Measurements from ENCODE around the gene CSMD2.

The CSMD2 gene

DNA sequence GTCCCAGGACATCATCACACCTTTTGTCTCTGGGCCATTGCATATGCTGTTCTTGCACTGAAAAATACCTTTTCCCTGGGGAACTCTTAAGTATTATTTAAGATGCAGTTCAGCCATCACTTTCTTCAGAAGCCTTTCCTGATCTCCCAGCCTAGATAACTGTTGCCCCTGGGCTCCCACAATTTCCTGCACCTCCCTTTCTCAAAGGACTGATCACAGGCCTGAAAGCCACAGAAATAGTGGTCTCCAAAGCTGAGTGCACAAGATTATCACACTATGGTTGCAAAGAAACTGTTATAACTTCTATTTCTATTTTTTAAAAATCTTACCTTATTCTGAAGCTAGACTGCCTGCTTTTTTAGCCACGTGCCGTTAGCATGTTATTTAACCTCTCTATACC, 695.3 kb downstream of the CSMD2 start:
- Histone ChIP-seq H3K36me3 (ENCODE audit: insufficient read depth, low read length) (no peaks in the 10 kb centered on the region), H3K9me2 (replicated peaks; ENCODE audit: low read depth, low read length) (no peaks in the 10 kb centered on the region), H3K4me2 (ENCODE audit: low read depth, low read length, poor library complexity, severe bottlenecking) (peak overlapping the region; percentile 62), H4K20me1 (ENCODE audit: insufficient read depth, low read length, poor library complexity, severe bottlenecking) (no peaks in the 10 kb centered on the region), H3F3A (ENCODE audit: low read depth) (0 out of 2 replicates have a peak, but pooled peaks cover 4% of the 10 kb centered on the region), H3K79me2 (ENCODE audit: insufficient read depth, low read length) (peaks cover 9% of the 10 kb centered on the region; the same call in 1 of the 2 replicates), H2AFZ (ENCODE audit: low read length) (peak overlapping the region; percentile 85; the same call in 1 of the 2 replicates), H3K9ac (ENCODE audit: low read depth, low read length, poor library complexity, severe bottlenecking) (peak overlapping the region; percentile 56), H3K4me1 (ENCODE audit: insufficient read depth, low read length, poor library complexity, severe bottlenecking) (peaks cover 47% of the 10 kb centered on the region), H3K4me3 (ENCODE audit: low read length, poor library complexity, severe bottlenecking) (peak overlapping the region; percentile 49), H3K9me3 (ENCODE audit: insufficient read depth, low read depth, low read length) (no peaks in the 10 kb centered on the region), H3K27me3 (ENCODE audit: insufficient read depth, low read length, poor library complexity, severe bottlenecking) (no peaks in the 10 kb centered on the region)
- TF ChIP-seq EZH2phosphoT487 (IDR thresholded peaks at IDR 0.05; ENCODE audit: borderline replicate concordance) (no peak), CTCF (conservative IDR thresholded peaks at IDR 0.05; ENCODE audit: low read length) (no peak)

DNA sequence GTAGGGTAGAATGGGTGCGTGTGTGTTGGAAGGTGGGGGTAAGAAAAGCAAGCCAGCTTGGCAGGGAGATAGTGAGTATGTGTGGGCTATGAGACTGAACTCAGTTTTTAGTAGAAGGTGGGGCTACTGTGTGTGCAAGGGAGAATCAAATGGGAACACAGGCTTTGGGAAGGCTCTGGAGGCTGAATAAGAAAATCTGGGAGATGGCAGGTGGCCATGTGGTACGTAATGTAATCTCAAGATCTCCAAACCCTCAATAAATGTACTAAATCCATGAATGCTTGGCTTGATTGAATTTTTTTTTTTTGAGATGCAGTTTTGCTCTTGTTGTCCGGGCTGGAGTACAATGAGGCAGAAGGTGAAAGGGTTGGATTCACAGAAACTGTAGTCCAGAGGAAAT, 696.1 kb downstream of the CSMD2 start:
- Histone ChIP-seq H3K9ac (ENCODE audit: low read depth, low read length, poor library complexity, severe bottlenecking) (peak overlapping the region; percentile 56), H3K9me2 (replicated peaks; ENCODE audit: low read depth, low read length) (no peaks in the 10 kb centered on the region), H3K9me3 (ENCODE audit: insufficient read depth, low read depth, low read length) (no peaks in the 10 kb centered on the region), H2AFZ (ENCODE audit: low read length) (peak overlapping the region; percentile 22), H3K4me2 (ENCODE audit: low read depth, low read length, poor library complexity, severe bottlenecking) (peak overlapping the region; percentile 62), H3K79me2 (ENCODE audit: insufficient read depth, low read length) (peaks cover 9% of the 10 kb centered on the region; the same call in 1 of the 2 replicates), H3F3A (ENCODE audit: low read depth) (0 out of 2 replicates have a peak, but pooled peaks cover 4% of the 10 kb centered on the region), H3K4me3 (ENCODE audit: low read length, poor library complexity, severe bottlenecking) (no peak overlapping the region), H4K20me1 (ENCODE audit: insufficient read depth, low read length, poor library complexity, severe bottlenecking) (no peaks in the 10 kb centered on the region), H3K36me3 (ENCODE audit: insufficient read depth, low read length) (no peaks in the 10 kb centered on the region), H3K4me1 (ENCODE audit: insufficient read depth, low read length, poor library complexity, severe bottlenecking) (peaks cover 47% of the 10 kb centered on the region), H3K27me3 (ENCODE audit: insufficient read depth, low read length, poor library complexity, severe bottlenecking) (no peaks in the 10 kb centered on the region)
- TF ChIP-seq EZH2phosphoT487 (IDR thresholded peaks at IDR 0.05; ENCODE audit: borderline replicate concordance) (no peak), CTCF (conservative IDR thresholded peaks at IDR 0.05; ENCODE audit: low read length) (no peak)

DNA sequence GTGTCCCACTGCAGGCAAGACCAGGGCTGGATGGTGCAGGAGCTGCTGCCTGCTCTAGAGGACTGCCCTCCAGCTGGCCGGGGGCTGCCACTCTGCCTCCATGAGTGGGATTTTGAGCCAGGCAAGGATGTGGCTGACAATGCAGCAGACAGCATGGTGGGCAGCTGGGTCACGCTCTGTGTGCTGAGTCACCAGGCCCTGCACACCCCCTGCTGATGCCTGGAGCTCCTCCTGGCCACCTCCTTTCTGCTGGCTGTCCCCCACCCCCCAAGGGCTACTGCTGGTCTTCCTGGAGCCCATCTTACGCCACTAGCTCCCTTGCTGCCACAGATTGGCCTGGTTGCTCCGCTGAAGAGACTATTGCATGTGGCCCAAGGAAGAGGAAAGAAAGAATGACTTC, 696.5 kb downstream of the CSMD2 start:
- TF ChIP-seq EZH2phosphoT487 (IDR thresholded peaks at IDR 0.05; ENCODE audit: borderline replicate concordance) (no peak), CTCF (conservative IDR thresholded peaks at IDR 0.05; ENCODE audit: low read length) (no peak)
- Histone ChIP-seq H3K9me3 (ENCODE audit: insufficient read depth, low read depth, low read length) (no peaks in the 10 kb centered on the region), H3K36me3 (ENCODE audit: insufficient read depth, low read length) (no peaks in the 10 kb centered on the region), H3K79me2 (ENCODE audit: insufficient read depth, low read length) (peaks cover 8% of the 10 kb centered on the region; the same call in 1 of the 2 replicates), H3K4me3 (ENCODE audit: low read length, poor library complexity, severe bottlenecking) (no peak overlapping the region), H3K4me2 (ENCODE audit: low read depth, low read length, poor library complexity, severe bottlenecking) (peak overlapping the region; percentile 62), H3K4me1 (ENCODE audit: insufficient read depth, low read length, poor library complexity, severe bottlenecking) (peaks cover 43% of the 10 kb centered on the region), H3K9me2 (replicated peaks; ENCODE audit: low read depth, low read length) (no peaks in the 10 kb centered on the region), H3K27me3 (ENCODE audit: insufficient read depth, low read length, poor library complexity, severe bottlenecking) (no peaks in the 10 kb centered on the region), H3K9ac (ENCODE audit: low read depth, low read length, poor library complexity, severe bottlenecking) (peak overlapping the region; percentile 56), H3F3A (ENCODE audit: low read depth) (0 out of 2 replicates have a peak, but pooled peaks cover 4% of the 10 kb centered on the region), H2AFZ (ENCODE audit: low read length) (peak overlapping the region; percentile 22), H4K20me1 (ENCODE audit: insufficient read depth, low read length, poor library complexity, severe bottlenecking) (no peaks in the 10 kb centered on the region)
